ENCODE results near the gene TSNAX. TPM values are rescaled to one million over a fixed set of nuclear protein-coding genes. Genes with fewer than 3 reads are reported as not detected.

The TSNAX gene
- total and polyA plus RNA-seq, 7 experiments from 2014 or later, result 33.7 to 97.1 (median 45.7) TPM

DNA sequence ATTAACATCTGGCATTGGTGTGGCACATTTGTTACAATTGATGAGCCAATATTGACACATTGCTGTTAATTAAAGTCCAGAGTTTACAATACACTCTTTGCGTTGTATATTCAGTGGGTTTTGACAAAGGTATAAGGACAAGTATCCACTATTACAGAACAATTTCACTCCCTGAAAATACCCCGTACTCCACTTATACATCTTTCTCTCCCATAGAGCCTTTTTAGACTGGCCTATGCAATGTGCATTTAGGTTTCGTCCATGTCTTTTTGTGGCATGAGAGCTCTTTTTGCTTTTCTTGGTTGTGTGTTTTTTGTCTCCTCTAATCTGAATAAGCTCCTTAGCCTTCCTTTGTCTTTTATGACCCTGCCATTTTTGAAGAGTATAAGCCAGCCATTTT, 40.6 kb upstream of the TSNAX start:
- Histone ChIP-seq H3K27me3 (ENCODE audit: control insufficient read depth in 2 of 2, insufficient read depth in 2 of 2, low read length in 2 of 2) (no peaks in the 10 kb centered on the region), H3K4me3 (ENCODE audit: low read length) (no peak overlapping the region), H3K4me1 (ENCODE audit: control insufficient read depth in 2 of 2, insufficient read depth in 2 of 2, low read length in 2 of 2) (no peaks in the 10 kb centered on the region), H3K36me3 (ENCODE audit: control insufficient read depth in 2 of 3, insufficient read depth in 3 of 3, low read length in 3 of 3) (no peaks in the 10 kb centered on the region), H3K9me3 (ENCODE audit: control insufficient read depth in 2 of 3, low read length in 3 of 3) (no peaks in the 10 kb centered on the region), H3K27ac (ENCODE audit: low read depth, low read length) (no peak overlapping the region)
- Mint-ChIP-seq H3K4me3 (no peak overlapping the region), H3K27ac (no peak overlapping the region), H3K27me3 (peaks cover 12 to 42% (median 19%) of the 10 kb centered on the region in 5 donors), H3K9me3 (no peaks in the 10 kb centered on the region), H3K36me3 (no peaks in the 10 kb centered on the region), H3K4me1 (no peaks in the 10 kb centered on the region)
- ATAC-seq (no peak), DNase-seq (no peak)
- intact Hi-C loops (cut with micrococcal nuclease), result no loop called here
- CTCF ChIA-PET, result no interaction called here
- POLR2A ChIA-PET, result no interaction called here

DNA sequence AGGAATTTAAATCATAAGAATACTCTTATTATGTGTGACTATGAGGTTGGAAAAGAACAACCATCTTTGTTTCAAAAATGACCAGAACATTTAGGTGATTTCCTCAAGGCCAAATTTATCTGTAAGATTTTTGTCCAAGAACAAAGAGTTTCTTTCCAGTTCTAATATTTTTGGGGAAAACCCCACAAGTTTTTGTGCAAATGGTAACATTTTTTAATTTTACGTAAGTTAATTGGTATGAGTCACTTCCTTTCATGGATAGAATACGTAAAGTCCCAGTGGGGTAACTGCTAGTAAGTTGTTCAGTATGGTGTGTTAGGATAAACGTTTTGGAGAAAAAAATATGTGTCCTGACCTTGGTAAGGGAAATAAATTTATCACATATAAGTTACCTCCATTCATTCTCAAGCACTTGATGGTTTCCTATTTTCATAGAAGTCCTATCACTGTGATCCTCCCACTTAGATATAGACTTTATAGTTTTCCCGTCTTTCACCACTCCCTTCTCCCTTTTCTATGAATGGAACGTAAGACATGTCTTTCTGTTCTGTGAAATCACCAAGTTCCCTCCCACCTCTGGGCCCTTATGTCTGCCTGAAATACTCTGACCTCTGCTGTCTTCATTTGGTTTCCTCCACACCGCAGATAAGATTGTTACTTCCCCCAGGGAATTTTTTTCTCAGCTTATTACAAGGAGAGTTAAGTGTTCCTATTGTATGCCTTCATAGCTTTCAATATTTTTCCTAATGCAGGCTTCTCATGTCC, 34.9 kb upstream of the TSNAX start:
- H3K9me3 Mint-ChIP-seq, result peaks cover 4 to 15% (median 10%) of the 10 kb centered on the region in 11 donors
- DNase-seq, result no peak

DNA sequence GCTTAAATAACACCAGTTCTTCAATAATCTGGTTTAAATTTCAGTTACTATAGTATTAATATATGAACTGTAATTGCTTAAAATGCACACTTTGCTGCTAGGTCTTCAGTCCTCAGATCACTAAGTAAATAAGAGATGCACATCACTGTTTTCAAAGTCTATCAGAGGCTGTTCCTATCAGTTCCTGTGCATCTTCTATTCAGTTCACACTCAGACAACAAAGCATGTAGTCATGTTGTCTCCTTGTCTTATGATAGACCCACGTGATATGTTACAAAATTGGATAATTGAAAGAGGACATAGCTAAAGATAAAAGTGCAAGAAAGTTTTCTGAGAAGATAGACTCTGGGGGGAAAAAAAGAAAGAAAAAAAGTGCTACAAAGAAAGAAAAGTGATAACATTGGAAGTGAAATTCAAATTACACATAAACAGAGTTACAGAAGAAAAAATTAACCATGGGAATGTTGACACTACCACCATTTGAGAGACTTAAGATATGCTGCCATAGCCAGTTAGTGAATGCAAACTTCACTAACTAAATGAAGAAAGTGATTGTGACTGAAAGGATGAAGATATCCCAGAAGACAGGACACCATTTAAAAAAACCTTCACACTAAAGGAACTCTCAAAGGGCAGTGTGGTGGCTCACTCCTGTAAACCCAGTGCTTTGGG, 33.9 kb upstream of the TSNAX start:
- H3K4me1 ChIP-seq (ENCODE audit: control insufficient read depth in 2 of 2, insufficient read depth in 2 of 2, low read length in 2 of 2), result no peaks in the 10 kb centered on the region
- CTCF ChIA-PET, result no interaction called here
- no peaks in the 10 kb centered on the region for H3K36me3 ChIP-seq (ENCODE audit: control insufficient read depth in 2 of 3, insufficient read depth in 3 of 3, low read length in 3 of 3)
- H3K27me3 ChIP-seq (ENCODE audit: control insufficient read depth in 2 of 2, insufficient read depth in 2 of 2, low read length in 2 of 2), result peaks cover 0 to 3% of the 10 kb centered on the region in 2 donors
- no peak overlapping the region for H3K27ac ChIP-seq (ENCODE audit: low read depth, low read length)
- Mint-ChIP-seq H3K36me3 (peaks cover 0 to 10% (median 0%) of the 10 kb centered on the region in 5 donors), H3K4me1 (peaks cover 0 to 5% (median 0%) of the 10 kb centered on the region in 7 donors), H3K4me3 (no peak overlapping the region), H3K9me3 (peaks cover 8 to 20% (median 13%) of the 10 kb centered on the region in 11 donors), H3K27me3 (peaks cover 8 to 21% (median 18%) of the 10 kb centered on the region in 5 donors), H3K27ac (no peak overlapping the region)
- H3K9me3 ChIP-seq (ENCODE audit: control insufficient read depth in 2 of 3, low read length in 3 of 3), result peaks cover 0 to 23% (median 6%) of the 10 kb centered on the region in 3 experiments
- DNase-seq, result no peak
- intact Hi-C loops (cut with micrococcal nuclease), result no loop called here
- ATAC-seq, result no peak
- H3K4me3 ChIP-seq (ENCODE audit: low read length), result no peak overlapping the region
- POLR2A ChIA-PET, result no interaction called here

More for the DNA sequence above, 34.9 kb upstream of the TSNAX start:
- peaks cover 0 to 10% (median 0%) of the 10 kb centered on the region in 5 donors for H3K36me3 Mint-ChIP-seq
- ChIA-PET CTCF (no interaction called here), POLR2A (no interaction called here)
- intact Hi-C loops (cut with micrococcal nuclease), result no loop called here
- no peak for ATAC-seq
- no peak overlapping the region for H3K4me3 ChIP-seq (ENCODE audit: low read length)
- no peaks in the 10 kb centered on the region for H3K4me1 ChIP-seq (ENCODE audit: control insufficient read depth in 2 of 2, insufficient read depth in 2 of 2, low read length in 2 of 2)
- H3K4me3 Mint-ChIP-seq, result no peak overlapping the region
- H3K27me3 Mint-ChIP-seq, result peaks cover 13 to 30% (median 22%) of the 10 kb centered on the region in 5 donors
- H3K27ac ChIP-seq (ENCODE audit: low read depth, low read length), result no peak overlapping the region
- H3K36me3 ChIP-seq (ENCODE audit: control insufficient read depth in 2 of 3, insufficient read depth in 3 of 3, low read length in 3 of 3), result no peaks in the 10 kb centered on the region
- H3K27me3 ChIP-seq (ENCODE audit: control insufficient read depth in 2 of 2, insufficient read depth in 2 of 2, low read length in 2 of 2), result peaks cover 0 to 3% of the 10 kb centered on the region in 2 donors
- H3K4me1 Mint-ChIP-seq, result peaks cover 0 to 5% (median 0%) of the 10 kb centered on the region in 7 donors
- H3K9me3 ChIP-seq (ENCODE audit: control insufficient read depth in 2 of 3, low read length in 3 of 3), result peaks cover 0 to 13% (median 6%) of the 10 kb centered on the region in 3 experiments
- no peak overlapping the region for H3K27ac Mint-ChIP-seq

DNA sequence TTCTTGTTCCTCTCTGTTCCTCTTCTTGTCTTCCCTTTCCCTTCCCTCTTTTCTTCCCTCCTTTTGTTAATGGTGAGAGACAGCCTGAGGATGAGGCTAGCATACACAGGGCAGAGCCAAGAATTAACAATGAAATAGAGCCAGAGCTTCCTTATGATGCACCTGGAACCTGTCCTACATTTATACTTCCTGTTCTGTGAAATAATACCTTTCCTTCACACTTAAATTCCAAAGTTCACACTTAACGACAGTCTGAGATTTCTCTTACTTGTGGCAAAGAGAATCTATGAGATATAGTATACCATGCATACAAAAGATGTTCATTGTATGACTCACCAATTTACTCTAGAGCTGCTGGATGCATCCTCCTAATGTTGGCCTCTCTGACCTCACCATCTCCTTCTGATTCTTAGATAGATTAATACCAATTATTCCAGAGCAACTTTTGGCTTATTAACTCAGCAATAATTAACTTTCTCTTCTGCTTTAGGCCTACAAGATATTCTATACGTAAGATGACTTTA, 30.8 kb upstream of the TSNAX start:
- Mint-ChIP-seq H3K9me3 (peaks cover 16 to 40% (median 24%) of the 10 kb centered on the region in 11 donors), H3K4me3 (no peak overlapping the region), H3K27ac (no peak overlapping the region), H3K4me1 (peaks cover 0 to 5% (median 0%) of the 10 kb centered on the region in 7 donors), H3K36me3 (peaks cover 0 to 15% (median 0%) of the 10 kb centered on the region in 5 donors), H3K27me3 (peaks cover 3 to 23% (median 19%) of the 10 kb centered on the region in 5 donors)
- Histone ChIP-seq H3K4me3 (ENCODE audit: low read length) (no peak overlapping the region), H3K27ac (ENCODE audit: low read depth, low read length) (no peak overlapping the region), H3K4me1 (ENCODE audit: control insufficient read depth in 2 of 2, insufficient read depth in 2 of 2, low read length in 2 of 2) (no peaks in the 10 kb centered on the region), H3K36me3 (ENCODE audit: control insufficient read depth in 2 of 3, insufficient read depth in 3 of 3, low read length in 3 of 3) (no peaks in the 10 kb centered on the region), H3K27me3 (ENCODE audit: control insufficient read depth in 2 of 2, insufficient read depth in 2 of 2, low read length in 2 of 2) (peaks cover 0 to 3% of the 10 kb centered on the region in 2 donors), H3K9me3 (ENCODE audit: control insufficient read depth in 2 of 3, low read length in 3 of 3) (peaks cover 0 to 26% (median 6%) of the 10 kb centered on the region in 3 experiments)
- POLR2A ChIA-PET, result no interaction called here
- DNase-seq (no peak), ATAC-seq (no peak)
- CTCF ChIA-PET, result no interaction called here
- intact Hi-C loops (cut with micrococcal nuclease), result no loop called here

DNA sequence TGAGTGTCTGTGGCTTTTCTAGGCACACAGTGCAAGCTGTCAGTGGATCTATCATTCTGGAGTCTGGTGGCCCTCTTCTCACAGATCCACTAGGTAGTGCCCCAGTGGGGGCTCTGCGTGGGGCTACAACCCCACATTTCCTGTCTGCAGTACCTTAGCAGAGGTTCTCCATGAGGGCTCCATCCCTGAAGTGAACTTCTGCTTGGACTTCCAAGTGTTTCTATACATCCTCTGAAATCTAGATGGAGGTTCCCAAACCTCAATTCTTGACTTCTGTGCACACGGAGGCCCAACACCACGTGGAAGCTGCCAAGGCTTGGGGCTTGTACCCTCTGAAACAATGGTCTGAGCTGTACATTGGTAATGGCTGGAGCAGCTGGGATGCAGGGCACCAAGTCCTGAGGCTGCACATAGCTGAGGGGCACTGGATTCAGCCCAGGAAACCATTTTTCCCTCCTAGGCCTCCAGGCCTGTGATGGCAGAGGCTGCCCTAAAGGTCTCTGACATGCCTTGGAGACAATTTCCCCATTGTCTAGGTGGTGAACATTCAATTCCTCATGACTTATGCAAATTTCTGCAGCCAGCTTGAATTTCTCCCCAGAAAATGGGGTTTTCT, 29.2 kb upstream of the TSNAX start:
- H3K4me3 Mint-ChIP-seq, result no peak overlapping the region
- Histone ChIP-seq H3K27ac (ENCODE audit: low read depth, low read length) (no peak overlapping the region), H3K9me3 (ENCODE audit: control insufficient read depth in 2 of 3, low read length in 3 of 3) (peaks cover 0 to 26% (median 6%) of the 10 kb centered on the region in 3 experiments), H3K36me3 (ENCODE audit: control insufficient read depth in 2 of 3, insufficient read depth in 3 of 3, low read length in 3 of 3) (no peaks in the 10 kb centered on the region), H3K4me1 (ENCODE audit: control insufficient read depth in 2 of 2, insufficient read depth in 2 of 2, low read length in 2 of 2) (no peaks in the 10 kb centered on the region), H3K4me3 (ENCODE audit: low read length) (no peak overlapping the region), H3K27me3 (ENCODE audit: control insufficient read depth in 2 of 2, insufficient read depth in 2 of 2, low read length in 2 of 2) (peaks cover 0 to 3% of the 10 kb centered on the region in 2 donors)
- POLR2A ChIA-PET, result no interaction called here
- intact Hi-C loops (cut with micrococcal nuclease), result no loop called here
- H3K4me1 Mint-ChIP-seq, result no peaks in the 10 kb centered on the region
- no peak overlapping the region for H3K27ac Mint-ChIP-seq
- no peak for ATAC-seq
- no peak for DNase-seq
- peaks cover 17 to 44% (median 24%) of the 10 kb centered on the region in 11 donors for H3K9me3 Mint-ChIP-seq
- H3K27me3 Mint-ChIP-seq, result peaks cover 3 to 29% (median 19%) of the 10 kb centered on the region in 5 donors
- CTCF ChIA-PET, result no interaction called here
- H3K36me3 Mint-ChIP-seq, result peaks cover 0 to 15% (median 0%) of the 10 kb centered on the region in 5 donors

DNA sequence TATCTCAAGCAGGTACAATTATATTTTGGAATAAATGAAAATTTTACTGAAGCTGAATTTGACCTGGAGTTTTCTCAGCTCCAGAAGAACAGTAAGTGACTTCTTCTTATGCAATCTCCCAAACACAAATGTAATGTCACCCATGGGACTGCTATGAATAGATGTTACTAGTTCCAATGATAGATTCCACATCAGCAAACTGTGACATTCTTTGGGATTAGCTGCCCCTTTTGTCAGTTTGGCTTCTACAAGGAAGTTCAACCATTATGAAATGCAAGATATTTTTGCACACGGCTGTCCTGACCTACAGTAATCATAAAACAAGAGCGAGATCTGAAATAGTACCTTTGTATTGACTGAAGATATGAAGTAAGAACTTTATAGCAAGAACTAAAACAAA, 27.8 kb upstream of the TSNAX start:
- CTCF ChIA-PET, result no interaction called here
- Histone ChIP-seq H3K4me1 (ENCODE audit: control insufficient read depth in 2 of 2, insufficient read depth in 2 of 2, low read length in 2 of 2) (no peaks in the 10 kb centered on the region), H3K4me3 (ENCODE audit: low read length) (no peak overlapping the region), H3K27me3 (ENCODE audit: control insufficient read depth in 2 of 2, insufficient read depth in 2 of 2, low read length in 2 of 2) (no peaks in the 10 kb centered on the region), H3K27ac (ENCODE audit: low read depth, low read length) (no peak overlapping the region), H3K9me3 (ENCODE audit: control insufficient read depth in 2 of 3, low read length in 3 of 3) (peaks cover 0 to 26% (median 6%) of the 10 kb centered on the region in 3 experiments), H3K36me3 (ENCODE audit: control insufficient read depth in 2 of 3, insufficient read depth in 3 of 3, low read length in 3 of 3) (no peaks in the 10 kb centered on the region)
- DNase-seq (no peak), ATAC-seq (no peak)
- peaks cover 8 to 37% (median 29%) of the 10 kb centered on the region in 5 donors for H3K27me3 Mint-ChIP-seq
- H3K36me3 Mint-ChIP-seq, result peaks cover 0 to 15% (median 0%) of the 10 kb centered on the region in 5 donors
- H3K4me3 Mint-ChIP-seq, result no peak overlapping the region
- no peak overlapping the region for H3K27ac Mint-ChIP-seq
- intact Hi-C loops (cut with micrococcal nuclease), result no loop called here
- POLR2A ChIA-PET, result no interaction called here
- peaks cover 17 to 41% (median 24%) of the 10 kb centered on the region in 11 donors for H3K9me3 Mint-ChIP-seq
- H3K4me1 Mint-ChIP-seq, result no peaks in the 10 kb centered on the region

All from naive thymus-derived CD4-positive, alpha-beta T cell (primary cell).